ENCODE results near the gene KLHL22.
"Not testable (repeated sequence)": the region's sequence is repeated elsewhere in the genome, so short reads cannot be mapped to it uniquely, and the experiment has no call there.

Gene KLHL22

GRCh38 chr22:20523086-20523983, 27.7 kb upstream of the KLHL22 start:
- peak; percentile 16 for DNase-seq

GRCh38 chr22:20522134-20523004, 26.8 kb upstream of the KLHL22 start:
- no peak for DNase-seq

- peak; percentile 33 for DNase-seq
These were observed 24.5 kb upstream of the KLHL22 start for GRCh38 chr22:20520093-20520511.

- DNase-seq, result no peak
These were observed 24.0 kb upstream of the KLHL22 start for GRCh38 chr22:20519558-20519957.

- no peak for DNase-seq
These were observed 22.4 kb upstream of the KLHL22 start for GRCh38 chr22:20517841-20518592.

GRCh38 chr22:20517422-20517821, 21.8 kb upstream of the KLHL22 start:
- DNase-seq, result no peak

- DNase-seq, result no peak
These were observed 20.8 kb upstream of the KLHL22 start for GRCh38 chr22:20516399-20516798.

- peak; percentile 38 for DNase-seq
These were observed 19.2 kb upstream of the KLHL22 start for GRCh38 chr22:20514658-20515406.

- DNase-seq, result no peak
These were observed 16.1 kb upstream of the KLHL22 start for GRCh38 chr22:20511578-20512229.

- DNase-seq, result no peak
These were observed 15.4 kb upstream of the KLHL22 start for GRCh38 chr22:20510811-20511577.

GRCh38 chr22:20509344-20510047, 13.9 kb upstream of the KLHL22 start:
- DNase-seq, result peak; percentile 53

GRCh38 chr22:20508815-20509271, 13.2 kb upstream of the KLHL22 start:
- DNase-seq, result no peak

- DNase-seq, result not testable (repeated sequence)
These were observed 12.6 kb upstream of the KLHL22 start for GRCh38 chr22:20508067-20508755.

- peak; percentile 92 for DNase-seq
These were observed 11.9 kb upstream of the KLHL22 start, which contains the start of gene MED15 for GRCh38 chr22:20507253-20508066. Gene MED15 (plus strand): TSS chr22:20507610. CDS start chr22:20507679, 69 bp downstream.

- DNase-seq, result no peak
These were observed 11.1 kb upstream of the KLHL22 start for GRCh38 chr22:20506543-20507252.

GRCh38 chr22:20504293-20504922, 8.8 kb upstream of the KLHL22 start:
- DNase-seq, result not testable (repeated sequence)

GRCh38 chr22:20503816-20504215, 8.2 kb upstream of the KLHL22 start:
- no peak for DNase-seq

Measured in stimulated activated CD4-positive, alpha-beta T cell treated with anti-CD3 and anti-CD28 coated beads, Interleukin-1b, Interleukin-23, amount 100 ng/mL, for 48 hours (primary cell).